HepG2 (cell line): ENCODE measurements around the gene RABGGTA. TPM values are rescaled to one million over a fixed set of nuclear protein-coding genes. Genes with fewer than 3 reads are reported as not detected.

Experiments
- AGO2 ChIP-seq: fragments of 200-400 bp; formaldehyde crosslinking; optimal IDR thresholded peaks from 2 replicates; pipeline ENCODE3; 2017; ENCODE audit warnings: mild to moderate bottlenecking, low read depth, low read length, moderate library complexity
- ARNTL ChIP-seq: sonication (generic); formaldehyde crosslinking; IDR thresholded peaks from 2 replicates; pipeline ENCODE4 v1.4.0; 2020; ENCODE audit warnings: mild to moderate bottlenecking, missing genetic modification reagents
- DPF2 ChIP-seq: sonication (generic); formaldehyde crosslinking; IDR thresholded peaks from 2 replicates; pipeline ENCODE4 v1.4.0; 2020; ENCODE audit warnings: mild to moderate bottlenecking, low read depth, missing genetic modification reagents, borderline replicate concordance
- GABPB1 ChIP-seq: IDR thresholded peaks from 2 replicates; pipeline ENCODE4 v1.6.1; 2016; ENCODE audit warnings: mild to moderate bottlenecking, missing genetic modification reagents, moderate library complexity, missing compliant biosample characterization
- GATAD2A ChIP-seq: IDR thresholded peaks from 2 replicates; pipeline ENCODE4 v1.6.1; 2016
- HOXA9 ChIP-seq: sonication (generic); formaldehyde crosslinking; IDR thresholded peaks from 2 replicates; pipeline ENCODE4 v1.8.1; 2022; ENCODE audit warnings: missing genetic modification reagents, mild to moderate bottlenecking, moderate library complexity, borderline replicate concordance
- HOXD1 ChIP-seq: sonication (generic); formaldehyde crosslinking; IDR thresholded peaks from 2 replicates; pipeline ENCODE4 v1.5.0; 2020; ENCODE audit warnings: missing genetic modification reagents
- NFIB ChIP-seq: sonication (generic); formaldehyde crosslinking; IDR thresholded peaks from 2 replicates; pipeline ENCODE4 v1.9.0; 2021; ENCODE audit warnings: missing genetic modification reagents, mild to moderate bottlenecking, borderline replicate concordance
- NFYB ChIP-seq: sonication (generic); formaldehyde crosslinking; IDR thresholded peaks from 2 replicates; pipeline ENCODE4 v1.4.0; 2020; ENCODE audit warnings: missing genetic modification reagents
- NFYC ChIP-seq: IDR thresholded peaks from 2 replicates; pipeline ENCODE4 v1.6.1; 2016; ENCODE audit warnings: missing genetic modification reagents, missing compliant biosample characterization
- PITX1 ChIP-seq: sonication (generic); formaldehyde crosslinking; IDR thresholded peaks from 2 replicates; pipeline ENCODE4 v1.5.1; 2020; ENCODE audit warnings: mild to moderate bottlenecking, missing genetic modification reagents
- REPIN1 ChIP-seq: sonication (generic); formaldehyde crosslinking; IDR thresholded peaks from 2 replicates; pipeline ENCODE4 v1.8.0; 2022; ENCODE audit warnings: missing genetic modification reagents, low read depth, mild to moderate bottlenecking, borderline replicate concordance
- SIN3A ChIP-seq: IDR thresholded peaks from 2 replicates; pipeline ENCODE4 v1.6.1; 2011; ENCODE audit warnings: low read depth, mild to moderate bottlenecking, control low read depth, low read length, borderline replicate concordance
- SOX5 ChIP-seq: IDR thresholded peaks from 2 replicates; pipeline ENCODE4 v1.6.1; 2016; ENCODE audit warnings: borderline replicate concordance
- STAG1 ChIP-seq: sonication (generic); formaldehyde crosslinking; IDR thresholded peaks from 2 replicates; pipeline ENCODE4 v1.4.0; 2020; ENCODE audit warnings: missing genetic modification reagents
- TIGD3 ChIP-seq: sonication (generic); formaldehyde crosslinking; IDR thresholded peaks from 2 replicates; pipeline ENCODE4 v1.5.1; 2020; ENCODE audit warnings: mild to moderate bottlenecking, missing genetic modification reagents, borderline replicate concordance
- ZIK1 ChIP-seq: sonication (generic); formaldehyde crosslinking; IDR thresholded peaks from 2 replicates; pipeline ENCODE4 v1.5.0; 2020; ENCODE audit warnings: mild to moderate bottlenecking, low read depth, missing genetic modification reagents, borderline replicate concordance
- ZNF253 ChIP-seq: sonication (generic); formaldehyde crosslinking; IDR thresholded peaks from 2 replicates; pipeline ENCODE4 v1.8.0; 2022; ENCODE audit warnings: mild to moderate bottlenecking, missing genetic modification reagents, borderline replicate concordance
- ZNF780A ChIP-seq: sonication (generic); formaldehyde crosslinking; IDR thresholded peaks from 2 replicates; pipeline ENCODE4 v1.8.0; 2022; ENCODE audit warnings: mild to moderate bottlenecking, missing genetic modification reagents, moderate library complexity
- ZNF83 ChIP-seq: sonication (generic); formaldehyde crosslinking; IDR thresholded peaks from 2 replicates; pipeline ENCODE4 v1.4.0; 2020; ENCODE audit warnings: missing genetic modification reagents, mild to moderate bottlenecking, borderline replicate concordance
- polyA plus RNA-seq, 8 experiments: library from polyadenylated mRNA; depleted of rRNA in 3 of 8; stranded (reverse) in 7 of 8; unstranded in 1 of 8; fragments of >200 nt; fragmentation: Illumina TruSeq in 4 of 8; extraction: Trizol in 4 of 8; gene quantifications; 2 replicates each; pipeline versions ENCODE4 v1.2.1 to v1.2.3, GENCODE V29; 2011 to 2016; ENCODE audit warnings: low read depth in 4 of 8, missing spikeins in 1 of 8, mixed read lengths in 1 of 8; ENCODE audit not compliant: insufficient read depth in 1 of 8
- total RNA-seq, 5 experiments: library from RNA; depleted of rRNA; stranded (reverse); fragments of >200 nt; fragmentation: Illumina TruSeq; extraction: Trizol; gene quantifications; 2 replicates each; pipeline ENCODE4 v1.2.3, GENCODE V29; 2016; ENCODE audit warnings: low read depth in 1 of 5
- TF ChIP-seq, protein P1 (sequence below): sonication (generic); formaldehyde crosslinking; IDR thresholded peaks from 2 replicates; pipeline ENCODE4 v1.5.0; 2020; ENCODE audit warnings: missing genetic modification reagents, mild to moderate bottlenecking, borderline replicate concordance
- TF ChIP-seq, protein P2 (sequence below): sonication (generic); formaldehyde crosslinking; IDR thresholded peaks from 2 replicates; pipeline ENCODE4 v1.4.0; 2020; ENCODE audit warnings: missing genetic modification reagents

Gene RABGGTA
- total and polyA plus RNA-seq, 2 of the 13 experiments (the other 11 are each of a cell fraction or from before 2014, with no cell fraction given): 57.9 to 90.8 TPM

DNA sequence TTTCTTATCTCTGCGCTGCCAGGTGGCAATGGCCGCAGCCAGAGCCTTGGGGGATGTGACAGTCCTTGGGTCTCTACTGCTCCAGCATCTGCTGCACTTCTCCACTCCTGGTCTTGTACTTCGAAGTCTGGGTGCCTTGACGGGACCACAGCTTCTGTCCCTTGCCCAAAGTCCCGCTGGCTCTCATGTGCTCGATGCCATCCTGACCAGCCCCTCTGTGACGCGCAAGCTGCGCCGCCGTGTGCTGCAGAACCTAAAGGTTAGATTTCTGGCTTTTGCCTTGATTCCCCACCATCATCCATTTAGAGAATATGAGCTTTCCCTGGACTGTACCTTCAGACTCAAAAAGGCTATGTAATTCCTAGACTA is 32.6 kb upstream of the RABGGTA start (continued):
- TF ChIP-seq TIGD3 (CRISPR knock-in tag): no peak
- no peak for TF ChIP-seq HOXD1 (CRISPR knock-in tag)
- no peak for TF ChIP-seq STAG1
- TF ChIP-seq NFYC (CRISPR knock-in tag): no peak
- TF ChIP-seq, protein P1, sequence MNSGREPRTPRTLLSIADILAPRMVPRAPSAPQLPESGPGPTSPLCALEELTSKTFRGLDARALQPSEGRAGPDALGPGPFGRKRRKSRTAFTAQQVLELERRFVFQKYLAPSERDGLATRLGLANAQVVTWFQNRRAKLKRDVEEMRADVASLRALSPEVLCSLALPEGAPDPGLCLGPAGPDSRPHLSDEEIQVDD: no peak
- TF ChIP-seq SIN3A: no peak
- no peak for TF ChIP-seq SOX5 (CRISPR knock-in tag)
- no peak for TF ChIP-seq ZIK1 (CRISPR knock-in tag)
- TF ChIP-seq, protein P2, sequence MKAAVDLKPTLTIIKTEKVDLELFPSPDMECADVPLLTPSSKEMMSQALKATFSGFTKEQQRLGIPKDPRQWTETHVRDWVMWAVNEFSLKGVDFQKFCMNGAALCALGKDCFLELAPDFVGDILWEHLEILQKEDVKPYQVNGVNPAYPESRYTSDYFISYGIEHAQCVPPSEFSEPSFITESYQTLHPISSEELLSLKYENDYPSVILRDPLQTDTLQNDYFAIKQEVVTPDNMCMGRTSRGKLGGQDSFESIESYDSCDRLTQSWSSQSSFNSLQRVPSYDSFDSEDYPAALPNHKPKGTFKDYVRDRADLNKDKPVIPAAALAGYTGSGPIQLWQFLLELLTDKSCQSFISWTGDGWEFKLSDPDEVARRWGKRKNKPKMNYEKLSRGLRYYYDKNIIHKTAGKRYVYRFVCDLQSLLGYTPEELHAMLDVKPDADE (CRISPR knock-in tag): no peak
- no peak for TF ChIP-seq PITX1
- no peak for TF ChIP-seq NFIB (CRISPR knock-in tag)
- no peak for TF ChIP-seq NFYB (CRISPR knock-in tag)
- no peak for TF ChIP-seq ARNTL (CRISPR knock-in tag)
- no peak for TF ChIP-seq ZNF780A (CRISPR knock-in tag)
- no peak for TF ChIP-seq DPF2 (CRISPR knock-in tag)
- TF ChIP-seq HOXA9 (CRISPR knock-in tag): no peak
- no peak for TF ChIP-seq REPIN1 (CRISPR knock-in tag)
- TF ChIP-seq ZNF83 (CRISPR knock-in tag): no peak
- no peak for TF ChIP-seq ZNF253 (CRISPR knock-in tag)
- no peak for TF ChIP-seq GATAD2A (CRISPR knock-in tag)
- peak; percentile 79 for TF ChIP-seq AGO2
- TF ChIP-seq GABPB1: 0 out of 2 replicates have a peak, but pooled peaks have one; percentile 6
